ENCODE results near the gene REEP5.

DNA sequence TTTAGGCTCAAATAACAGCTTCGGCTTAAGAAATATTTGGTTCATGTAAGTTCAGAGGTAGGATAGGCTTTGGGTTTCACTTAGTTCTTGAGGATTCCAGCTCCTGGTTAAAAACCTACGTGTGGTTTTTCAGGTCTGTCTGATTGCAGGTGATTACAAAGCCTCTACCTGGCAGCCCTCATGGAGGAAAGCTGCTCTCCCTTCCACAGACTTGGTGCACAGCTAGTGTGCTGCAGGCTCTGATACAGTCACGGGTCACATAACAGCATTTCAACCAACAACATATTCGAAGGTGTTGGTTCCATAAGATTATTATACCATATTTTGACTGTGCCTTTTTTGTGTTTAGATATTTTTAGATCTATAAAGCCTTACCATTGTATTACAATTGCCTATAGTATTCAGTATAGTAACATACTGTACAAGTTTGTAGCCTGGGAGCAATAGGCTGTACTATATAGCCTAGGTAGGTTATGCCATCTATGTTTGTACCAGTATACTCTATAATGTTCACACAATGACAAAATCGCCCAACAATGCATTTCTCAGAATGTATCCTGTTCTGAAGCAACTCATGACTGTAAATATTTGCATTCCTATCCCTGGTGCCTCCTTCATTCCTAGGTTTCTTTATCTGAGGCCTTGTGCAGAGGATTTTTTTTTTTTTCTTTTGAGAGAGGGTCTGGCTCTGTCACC, 46.5 kb upstream of the REEP5 start:
- TF ChIP-seq REST (IDR thresholded peaks at IDR 0.05; ENCODE audit: borderline replicate concordance) (no peak), REST (CRISPR knock-in tag; IDR thresholded peaks at IDR 0.05; ENCODE audit: low read depth) (no peak), NFIC (IDR thresholded peaks at IDR 0.05) (no peak), SMAD4 (CRISPR knock-in tag; conservative IDR thresholded peaks at IDR 0.05) (no peak), FOXA1 (IDR thresholded peaks at IDR 0.05; ENCODE audit: borderline replicate concordance) (no peak), ZNF174 (CRISPR knock-in tag; IDR thresholded peaks at IDR 0.05) (no peak), RERE (CRISPR knock-in tag; IDR thresholded peaks at IDR 0.05; ENCODE audit: borderline replicate concordance) (no peak), POLR2AphosphoS5 (IDR thresholded peaks at IDR 0.05; ENCODE audit: control insufficient read depth, insufficient read depth, low read depth, low read length) (no peak), MAFF (IDR thresholded peaks at IDR 0.05; ENCODE audit: low read length) (no peak), EZH2 (IDR thresholded peaks at IDR 0.05; ENCODE audit: borderline replicate concordance, low read depth, low read length) (no peak)
- TF ChIP-seq, protein P1, sequence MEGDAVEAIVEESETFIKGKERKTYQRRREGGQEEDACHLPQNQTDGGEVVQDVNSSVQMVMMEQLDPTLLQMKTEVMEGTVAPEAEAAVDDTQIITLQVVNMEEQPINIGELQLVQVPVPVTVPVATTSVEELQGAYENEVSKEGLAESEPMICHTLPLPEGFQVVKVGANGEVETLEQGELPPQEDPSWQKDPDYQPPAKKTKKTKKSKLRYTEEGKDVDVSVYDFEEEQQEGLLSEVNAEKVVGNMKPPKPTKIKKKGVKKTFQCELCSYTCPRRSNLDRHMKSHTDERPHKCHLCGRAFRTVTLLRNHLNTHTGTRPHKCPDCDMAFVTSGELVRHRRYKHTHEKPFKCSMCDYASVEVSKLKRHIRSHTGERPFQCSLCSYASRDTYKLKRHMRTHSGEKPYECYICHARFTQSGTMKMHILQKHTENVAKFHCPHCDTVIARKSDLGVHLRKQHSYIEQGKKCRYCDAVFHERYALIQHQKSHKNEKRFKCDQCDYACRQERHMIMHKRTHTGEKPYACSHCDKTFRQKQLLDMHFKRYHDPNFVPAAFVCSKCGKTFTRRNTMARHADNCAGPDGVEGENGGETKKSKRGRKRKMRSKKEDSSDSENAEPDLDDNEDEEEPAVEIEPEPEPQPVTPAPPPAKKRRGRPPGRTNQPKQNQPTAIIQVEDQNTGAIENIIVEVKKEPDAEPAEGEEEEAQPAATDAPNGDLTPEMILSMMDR (IDR thresholded peaks at IDR 0.05 in 2 of 3, conservative IDR thresholded peaks at IDR 0.05 in 1 of 3; ENCODE audit: insufficient read depth in 2 of 3, low read depth in 1 of 3, low read length in 3 of 3), result no peak
